Neural cell (in vitro differentiated cells): Measurements from ENCODE around the gene MLC1. TPM values are rescaled to one million over a fixed set of nuclear protein-coding genes. Genes with fewer than 3 reads are reported as not detected.

ENCODE experiments used
- H2AFZ ChIP-seq: fragments of 200-600, 300-800 bp; sonication (generic), shearing (Covaris generic); 2 replicates; pipeline ENCODE4 v1.6.0; 2014; ENCODE audit warnings: low read depth, mild to moderate bottlenecking, antibody characterized with exemption, low read length, moderate library complexity
- H3F3A ChIP-seq: fragments of 200-600 bp; shearing (Covaris generic); 2 replicates; pipeline ENCODE4 v1.6.1; 2016; ENCODE audit warnings: mild to moderate bottlenecking, moderate library complexity, mixed read lengths, antibody characterized with exemption, low read length; ENCODE audit not compliant: insufficient read depth, poor library complexity, severe bottlenecking
- H3K27ac ChIP-seq: fragments of 200-600, 300-800 bp; sonication (generic), shearing (Covaris generic); 2 replicates; pipeline ENCODE4 v1.5.1; 2014; ENCODE audit warnings: mild to moderate bottlenecking, low read length, moderate library complexity
- H3K27me3 ChIP-seq: fragments of 300-800, 200-600 bp; sonication (generic), shearing (Covaris generic); 2 replicates; pipeline ENCODE4 v1.6.0; 2014; ENCODE audit warnings: mild to moderate bottlenecking, low read depth, low read length, moderate library complexity; ENCODE audit not compliant: insufficient read depth
- H3K36me3 ChIP-seq: fragments of 300-800, 200-600 bp; sonication (generic), shearing (Covaris generic); 2 replicates; pipeline ENCODE4 v1.5.1; 2014; ENCODE audit warnings: mild to moderate bottlenecking, antibody characterized with exemption, low read length, moderate library complexity; ENCODE audit not compliant: insufficient read depth
- H3K4me2 ChIP-seq: fragments of 300-800, 200-600 bp; sonication (generic), shearing (Covaris generic); 2 replicates; pipeline ENCODE4 v1.6.0; 2014; ENCODE audit warnings: mild to moderate bottlenecking, low read length
- H3K4me3 ChIP-seq: fragments of 300-800, 200-600 bp; sonication (generic), shearing (Covaris generic); 2 replicates; pipeline ENCODE4 v1.5.1; 2014; ENCODE audit warnings: mild to moderate bottlenecking, low read length, moderate library complexity
- H3K79me2 ChIP-seq: fragments of 200-600 bp; shearing (Covaris generic); replicated peaks from 2 replicates; pipeline ENCODE4 v1.6.0; 2014; ENCODE audit warnings: mild to moderate bottlenecking, low read length, moderate library complexity; ENCODE audit not compliant: insufficient read depth
- H3K9ac ChIP-seq: fragments of 300-800, 200-600 bp; sonication (generic), shearing (Covaris generic); 2 replicates; pipeline ENCODE4 v1.6.1; 2016; ENCODE audit warnings: mild to moderate bottlenecking, low read length, mixed read lengths
- H3K9me2 ChIP-seq: fragments of 200-600 bp; shearing (Covaris generic); 2 replicates; pipeline ENCODE4 v1.6.1; 2016; ENCODE audit warnings: mild to moderate bottlenecking, low read length, mixed read lengths; ENCODE audit not compliant: insufficient read depth
- H3K9me3 ChIP-seq: fragments of 200-600, 300-800 bp; sonication (generic), shearing (Covaris generic); 2 replicates; pipeline ENCODE4 v1.6.1; 2016; ENCODE audit warnings: mild to moderate bottlenecking, mixed run types, low read length, moderate library complexity, mixed read lengths
- H4K20me1 ChIP-seq: fragments of 200-600 bp; shearing (Covaris generic); 2 replicates; pipeline ENCODE4 v1.6.1; 2016; ENCODE audit warnings: mild to moderate bottlenecking, mixed run types; ENCODE audit not compliant: insufficient read depth
- CTCF ChIP-seq: fragments of 450-650 bp; IDR thresholded peaks from 2 replicates; pipeline ENCODE4 v1.5.1; 2014; ENCODE audit warnings: antibody characterized with exemption, mild to moderate bottlenecking, moderate library complexity; ENCODE audit not compliant: poor library complexity, severe bottlenecking
- EP300 ChIP-seq: fragments of 450-650 bp; conservative IDR thresholded peaks from 2 replicates; pipeline ENCODE4 v1.6.1; 2014; ENCODE audit warnings: antibody characterized with exemption, mild to moderate bottlenecking, moderate library complexity; ENCODE audit not compliant: poor library complexity, severe bottlenecking
- EZH2 ChIP-seq: fragments of 200-600, 300-800 bp; shearing (Covaris generic), sonication (generic); IDR thresholded peaks from 2 replicates; pipeline ENCODE4 v1.6.1; 2014; ENCODE audit warnings: antibody characterized with exemption, low read length, borderline replicate concordance, mild to moderate bottlenecking; ENCODE audit not compliant: insufficient read depth, poor library complexity, severe bottlenecking
- MXI1 ChIP-seq: fragments of 450-650 bp; conservative IDR thresholded peaks from 2 replicates; pipeline ENCODE4 v1.6.1; 2014; ENCODE audit warnings: antibody characterized with exemption, mild to moderate bottlenecking; ENCODE audit not compliant: poor library complexity, severe bottlenecking
- POLR2AphosphoS5 ChIP-seq: IDR thresholded peaks from 2 replicates; pipeline ENCODE4 v1.6.1; 2012
- RAD21 ChIP-seq: fragments of 450-650 bp; conservative IDR thresholded peaks from 2 replicates; pipeline ENCODE4 v1.6.1; 2014; ENCODE audit warnings: antibody characterized with exemption, mild to moderate bottlenecking, moderate library complexity
- REST ChIP-seq: IDR thresholded peaks from 2 replicates; pipeline ENCODE4 v1.6.1; 2012; ENCODE audit warnings: borderline replicate concordance
- SMC3 ChIP-seq: fragments of 450-650 bp; conservative IDR thresholded peaks from 2 replicates; pipeline ENCODE4 v1.6.1; 2014; ENCODE audit warnings: antibody characterized with exemption, mild to moderate bottlenecking, moderate library complexity; ENCODE audit not compliant: poor library complexity
- TAF1 ChIP-seq: IDR thresholded peaks from 2 replicates; pipeline ENCODE4 v1.6.1; 2012; ENCODE audit warnings: low read depth
- polyA plus RNA-seq: library from polyadenylated mRNA; depleted of rRNA; stranded (reverse); fragments of >200 nt; gene quantifications from 2 replicates; pipeline ENCODE4 v1.2.3, GENCODE V29; 2014

The MLC1 gene
- polyA plus RNA-seq, 1 donor from 2014 or later: not detected

- H3K27me3 ChIP-seq: no peaks in the 10 kb centered on the region
- H3K36me3 ChIP-seq: no peaks in the 10 kb centered on the region
- H3K9me2 ChIP-seq: no peaks in the 10 kb centered on the region
- no peaks in the 10 kb centered on the region for H3F3A ChIP-seq
- H3K4me2 ChIP-seq: no peak overlapping the region
- no peak overlapping the region for H3K27ac ChIP-seq
- H3K9ac ChIP-seq: no peak overlapping the region
- TF ChIP-seq REST (no peak), POLR2AphosphoS5 (no peak)
- H3K9me3 ChIP-seq: no peaks in the 10 kb centered on the region
- H3K4me3 ChIP-seq: no peak overlapping the region
- H2AFZ ChIP-seq: no peak overlapping the region
- no peaks in the 10 kb centered on the region for H3K79me2 ChIP-seq
- H4K20me1 ChIP-seq: no peaks in the 10 kb centered on the region
Measured at GRCh38 chr22:50105208-50106100, 20.2 kb upstream of the MLC1 start.

GRCh38 chr22:50104141-50104544 is 18.9 kb upstream of the MLC1 start:
- Histone ChIP-seq H3K9me3 (no peaks in the 10 kb centered on the region), H3K27ac (no peak overlapping the region), H3K4me2 (no peak overlapping the region), H3K9ac (no peak overlapping the region), H4K20me1 (no peaks in the 10 kb centered on the region), H2AFZ (no peak overlapping the region), H3F3A (no peaks in the 10 kb centered on the region), H3K36me3 (no peaks in the 10 kb centered on the region), H3K79me2 (no peaks in the 10 kb centered on the region), H3K9me2 (no peaks in the 10 kb centered on the region), H3K27me3 (no peaks in the 10 kb centered on the region), H3K4me3 (no peak overlapping the region)
- TF ChIP-seq REST (no peak), TAF1 (no peak), EZH2 (no peak), POLR2AphosphoS5 (no peak), CTCF (no peak), MXI1 (no peak), EP300 (no peak), SMC3 (no peak), RAD21 (no peak)
